IMR-90 (cell line): Measurements from ENCODE around the gene SDCCAG8. TPM values are rescaled to one million over a fixed set of nuclear protein-coding genes. Genes with fewer than 3 reads are reported as not detected.

ENCODE experiments used
- ATAC-seq: fragments of 200-7000 bp; cut with Tn5 transposase; 2 replicates; pipeline ENCODE4 v1.9.1; 2020; ENCODE audit warnings: low read depth, mild to moderate bottlenecking, moderate library complexity
- BruUV-seq: library from RNA; stranded (reverse); fragments of 400-500 nt; replicated peaks from 2 replicates; lab custom pipeline; 2021; lab: Mats Ljungman, UMichigan
- CTCF ChIA-PET: fragments of 300-600 bp; formaldehyde crosslinking; extraction: SDS; loops from one replicate; lab custom pipeline; 2021; ENCODE audit warnings: antibody characterized with exemption; lab: Yijun Ruan, JAX
- POLR2A ChIA-PET: fragments of 300-600 bp; sonication (Branson Sonifier 250); formaldehyde crosslinking; loops from one replicate; lab custom pipeline; 2022; ENCODE audit warnings: antibody characterized with exemption; ENCODE audit not compliant: unreplicated experiment; lab: Charles Lee
- DNase-seq: peaks from one replicate; pipeline ENCODE4 v3.0.0; 2013
- H2AFZ ChIP-seq: replicated peaks from 2 replicates; pipeline ENCODE3; 2013; ENCODE audit warnings: low read length, mild to moderate bottlenecking; ENCODE audit not compliant: poor library complexity
- H2AK5ac ChIP-seq: 2 replicates; pipeline ENCODE4 v1.6.1; 2013; ENCODE audit warnings: low read depth, low read length, inconsistent platforms
- H2AK9ac ChIP-seq: replicated peaks from 2 replicates; pipeline ENCODE3; 2013; ENCODE audit warnings: mild to moderate bottlenecking, low read depth, low read length, moderate library complexity; ENCODE audit not compliant: poor library complexity
- H2BK120ac ChIP-seq: 2 replicates; pipeline ENCODE4 v1.6.1; 2013; ENCODE audit warnings: low read depth, low read length, inconsistent platforms
- H2BK15ac ChIP-seq: 3 replicates; pipeline ENCODE4 v1.6.1; 2013; ENCODE audit warnings: low read depth, low read length, inconsistent platforms
- H2BK20ac ChIP-seq: 2 replicates; pipeline ENCODE4 v1.6.1; 2013; ENCODE audit warnings: low read depth, mild to moderate bottlenecking, inconsistent platforms, low read length, moderate library complexity
- H2BK5ac ChIP-seq: 2 replicates; pipeline ENCODE4 v1.6.1; 2013; ENCODE audit warnings: mild to moderate bottlenecking, low read depth, low read length, inconsistent platforms; ENCODE audit not compliant: poor library complexity, severe bottlenecking
- H3K14ac ChIP-seq: replicated peaks from 2 replicates; pipeline ENCODE4 v1.6.1; 2013; ENCODE audit warnings: low read depth, low read length, inconsistent platforms
- H3K18ac ChIP-seq: 2 replicates; pipeline ENCODE4 v1.6.1; 2013; ENCODE audit warnings: low read depth, low read length, control low read depth
- H3K23ac ChIP-seq: 2 replicates; pipeline ENCODE4 v1.6.1; 2013; ENCODE audit warnings: low read depth, low read length, inconsistent platforms
- H3K27ac ChIP-seq: 2 replicates; pipeline ENCODE4 v1.5.1; 2013; ENCODE audit warnings: mild to moderate bottlenecking, control low read depth, low read length; ENCODE audit not compliant: insufficient read depth
- H3K27me3 ChIP-seq: 2 replicates; pipeline ENCODE4 v1.6.1; 2013; ENCODE audit warnings: low read length; ENCODE audit not compliant: control insufficient read depth, insufficient read depth
- H3K36me3 ChIP-seq: 2 replicates; pipeline ENCODE4 v1.6.1; 2013; ENCODE audit warnings: low read length, mixed read lengths; ENCODE audit not compliant: control insufficient read depth, insufficient read depth
- H3K4ac ChIP-seq: 2 replicates; pipeline ENCODE4 v1.6.1; 2013; ENCODE audit warnings: low read depth, low read length, inconsistent platforms
- H3K4me1 ChIP-seq: 2 replicates; pipeline ENCODE4 v1.6.1; 2013; ENCODE audit warnings: low read length, mixed read lengths; ENCODE audit not compliant: control insufficient read depth, insufficient read depth
- H3K4me2 ChIP-seq: 2 replicates; pipeline ENCODE4 v1.6.1; 2013; ENCODE audit warnings: low read depth, mild to moderate bottlenecking, control low read depth, low read length, moderate library complexity
- H3K4me3 ChIP-seq: 2 replicates; pipeline ENCODE4 v1.5.1; 2013; ENCODE audit warnings: low read depth, mild to moderate bottlenecking, control low read depth, low read length, moderate library complexity; ENCODE audit not compliant: insufficient read depth
- H3K56ac ChIP-seq: 2 replicates; pipeline ENCODE4 v1.6.1; 2013; ENCODE audit warnings: low read length, inconsistent platforms; ENCODE audit not compliant: insufficient read depth; ENCODE audit errors: extremely low read depth
- H3K79me1 ChIP-seq, 2 experiments: 2 replicates each; pipeline ENCODE4 v1.6.1; 2013; ENCODE audit warnings: low read length in 2 of 2, inconsistent platforms in 1 of 2, low read depth in 1 of 2
- H3K9ac ChIP-seq: 2 replicates; pipeline ENCODE4 v1.6.1; 2013; ENCODE audit warnings: low read depth, low read length, control low read depth
- H3K9me1 ChIP-seq: 2 replicates; pipeline ENCODE4 v1.6.1; 2013; ENCODE audit warnings: low read length, inconsistent platforms; ENCODE audit not compliant: insufficient read depth
- H3K9me3 ChIP-seq: 2 replicates; pipeline ENCODE4 v1.6.1; 2013; ENCODE audit warnings: low read length; ENCODE audit not compliant: control insufficient read depth, insufficient read depth
- H4K20me1 ChIP-seq: 2 replicates; pipeline ENCODE4 v1.6.1; 2013; ENCODE audit warnings: low read length, inconsistent platforms; ENCODE audit not compliant: insufficient read depth
- H4K5ac ChIP-seq: 2 replicates; pipeline ENCODE4 v1.6.1; 2013; ENCODE audit warnings: mild to moderate bottlenecking, low read depth, low read length, control low read depth
- H4K8ac ChIP-seq, 2 experiments: 2 replicates each; pipeline ENCODE4 v1.6.1; 2013; ENCODE audit warnings: low read depth in 2 of 2, low read length in 2 of 2, control low read depth in 1 of 2, inconsistent platforms in 1 of 2
- H4K91ac ChIP-seq: 2 replicates; pipeline ENCODE4 v1.6.1; 2013; ENCODE audit warnings: low read depth, low read length, inconsistent platforms; ENCODE audit not compliant: insufficient read depth
- RFX5 ChIP-seq: IDR thresholded peaks from 2 replicates; pipeline ENCODE4 v1.8.0; 2012; ENCODE audit warnings: low read depth, mild to moderate bottlenecking, low read length, moderate library complexity
- WGBS, 2 experiments: methylation state at CpG; one replicate each; pipeline versions ENCODE4 v1.1.5 to v1.1.7; 2013; ENCODE audit warnings: missing lambda C conversion rate in 2 of 2; ENCODE audit not compliant: insufficient read length in 1 of 2; ENCODE audit errors: extremely low coverage in 2 of 2; 5-methylcytosine and 5-hydroxymethylcytosine counted together
- dilution Hi-C: fragments of 300-500 bp; cut with HindIII; formaldehyde crosslinking; loops from one replicate; pipeline ENCODE4 v1.14.3; 2018; ENCODE audit warnings: low sequenced_read_pairs; ENCODE audit not compliant: unreplicated experiment
- in situ Hi-C: fragments of 300-500 bp; cut with MboI; formaldehyde crosslinking; loops from 3 replicates; pipeline ENCODE4 v1.14.3; 2019; ENCODE audit warnings: low sequenced_read_pairs, inconsistent platforms, mixed read lengths
- intact Hi-C: fragments of 100-400 bp; cut with micrococcal nuclease; formaldehyde crosslinking; loops from 2 replicates; pipeline ENCODE4 v1.10.0; 2022
- polyA plus RNA-seq, 3 experiments: library from polyadenylated mRNA; depleted of rRNA; stranded (reverse); fragments of >200 nt; gene quantifications; 2 replicates each; pipeline ENCODE4 v1.2.3, GENCODE V29; 2012; ENCODE audit warnings: low replicate concordance in 1 of 3
- total RNA-seq: library from RNA; depleted of rRNA; stranded (reverse); fragments of >200 nt; gene quantifications from 2 replicates; pipeline ENCODE4 v1.2.3, GENCODE V29; 2012

SDCCAG8 gene
- total and polyA plus RNA-seq, 2 of the 4 experiments (the other 2 are of a cell fraction) = 25.2 to 46.8 TPM

DNA sequence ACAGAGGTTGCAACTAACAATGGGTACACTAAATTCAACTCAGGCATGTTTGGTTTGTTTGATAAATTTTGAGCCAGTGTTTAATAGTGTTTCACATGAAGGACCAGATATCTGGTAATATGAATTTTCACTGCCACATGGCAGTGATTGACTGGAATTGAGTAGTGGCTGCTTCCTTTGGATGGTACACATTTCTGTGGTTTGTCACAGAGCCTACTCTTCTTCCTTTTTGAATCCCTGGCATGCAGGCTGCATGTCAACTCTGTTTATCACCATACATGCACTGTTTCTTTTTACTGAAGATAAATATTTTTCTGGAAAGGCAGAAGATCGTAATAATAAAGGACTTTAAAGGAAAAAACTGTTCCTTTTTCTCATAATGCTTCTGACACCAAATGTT is 35.5 kb downstream of the SDCCAG8 start:
- peaks cover 13 to 31% of the 10 kb centered on the region in 2 experiments for H3K79me1 ChIP-seq
- in situ Hi-C loops = no loop called here
- H3K4ac ChIP-seq = peak overlapping the region; percentile 56; the same call in 1 of the 2 replicates
- H4K5ac ChIP-seq = no peak overlapping the region
- ChIA-PET CTCF (no interaction called here), POLR2A (no interaction called here)
- TF ChIP-seq RFX5 = no peak
- H3K23ac ChIP-seq = peak overlapping the region; percentile 68; the same call in 1 of the 2 replicates
- dilution Hi-C loops = no loop called here
- no peak overlapping the region for H2AFZ ChIP-seq
- WGBS, 2 experiments = no CpG with 5 or more reads among the region's 1 CpG
- intact Hi-C loops = no loop called here
- no TSS peak for BruUV-seq
- no peaks in the 10 kb centered on the region; the same call in 1 of the 2 replicates for H3K9me1 ChIP-seq
- peak overlapping the region; percentile 60; the same call in 1 of the 2 replicates for H2BK20ac ChIP-seq
- no peak overlapping the region for H3K27ac ChIP-seq
- no peaks in the 10 kb centered on the region for H4K20me1 ChIP-seq
- H4K8ac ChIP-seq = 0 out of 4 replicates have a peak overlapping the region, but pooled peaks of 1 of the 2 experiments have one; percentile 4
- peak overlapping the region; percentile 60; the same call in 1 of the 2 replicates for H3K14ac ChIP-seq
- H3K27me3 ChIP-seq = no peaks in the 10 kb centered on the region
- no peak overlapping the region for H3K9ac ChIP-seq
- H2AK9ac ChIP-seq = no peak overlapping the region
- peak overlapping the region; percentile 55; the same call in 1 of the 2 replicates for H3K4me2 ChIP-seq
- no peak overlapping the region for H3K4me3 ChIP-seq
- H3K18ac ChIP-seq = peak overlapping the region; percentile 70; the same call in 1 of the 2 replicates
- no peak overlapping the region for H4K91ac ChIP-seq
- peak overlapping the region; percentile 44; the same call in 1 of the 2 replicates for H2AK5ac ChIP-seq
- no peak for DNase-seq
- peak; percentile 36; the same call in 1 of the 2 replicates for ATAC-seq
- peaks cover 11% of the 10 kb centered on the region; the same call in 1 of the 2 replicates for H3K4me1 ChIP-seq
- peaks cover 3% of the 10 kb centered on the region; the same call in 1 of the 2 replicates for H3K9me3 ChIP-seq
- peak overlapping the region; percentile 77; the same call in 1 of the 2 replicates for H2BK120ac ChIP-seq
- no peak overlapping the region for H3K56ac ChIP-seq
- H2BK5ac ChIP-seq = peak overlapping the region; percentile 80
- 0 out of 3 replicates have a peak overlapping the region, but pooled peaks have one; percentile 34 for H2BK15ac ChIP-seq
- H3K36me3 ChIP-seq = peaks cover 7% of the 10 kb centered on the region
